Measurements from ENCODE around the gene CORO1C. TPM values are rescaled to one million over a fixed set of nuclear protein-coding genes. Genes with fewer than 3 reads are reported as not detected.

Gene CORO1C
- total RNA-seq, 1 experiment from 2014 or later: 208 TPM

DNA sequence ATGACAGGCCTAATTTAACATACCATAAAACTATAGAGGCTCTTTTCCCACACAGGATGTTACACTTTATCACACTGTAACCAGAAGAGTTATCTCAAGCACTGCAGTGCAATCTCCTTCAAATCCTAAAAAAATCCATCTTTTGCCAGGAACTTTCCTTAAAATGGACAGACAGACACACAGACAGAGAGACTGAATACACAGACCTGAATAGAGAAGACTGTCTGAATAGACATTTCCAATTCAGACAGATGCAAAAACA lies 6.5 kb downstream of the CORO1C start:
- CTCF ChIA-PET: no interaction called here
- H3K27me3 ChIP-seq (replicated peaks; ENCODE audit: insufficient read depth, low read depth, low read length, poor library complexity): no peaks in the 10 kb centered on the region
- no peak overlapping the region for H3K4me3 ChIP-seq (ENCODE audit: low read depth, low read length, poor library complexity, severe bottlenecking)
- POLR2A ChIA-PET (ENCODE audit: low non-redundant PET): no interaction called here
- DNase-seq (ENCODE audit: low spot score): no peak
- H3K4me1 ChIP-seq (ENCODE audit: insufficient read depth, low read length, poor library complexity, severe bottlenecking): peaks cover 55% of the 10 kb centered on the region
- intact Hi-C loops (cut with micrococcal nuclease; ENCODE audit: unreplicated experiment): no loop called here
- H3K9me3 ChIP-seq (ENCODE audit: low read depth, low read length, poor library complexity, severe bottlenecking): no peaks in the 10 kb centered on the region
- no TSS peak for BruUV-seq (replicated peaks)
- TF ChIP-seq CTCF (conservative IDR thresholded peaks at IDR 0.05; ENCODE audit: low read depth, low read length) (no peak), EZH2 (IDR thresholded peaks at IDR 0.05; ENCODE audit: borderline replicate concordance, low read depth, low read length, poor library complexity, severe bottlenecking) (no peak)
- H3K36me3 ChIP-seq (ENCODE audit: insufficient read depth, low read length, poor library complexity, severe bottlenecking): peaks cover 3% of the 10 kb centered on the region
- H3K27ac ChIP-seq (ENCODE audit: low read depth, low read length, poor library complexity, severe bottlenecking): peak overlapping the region; percentile 57

DNA sequence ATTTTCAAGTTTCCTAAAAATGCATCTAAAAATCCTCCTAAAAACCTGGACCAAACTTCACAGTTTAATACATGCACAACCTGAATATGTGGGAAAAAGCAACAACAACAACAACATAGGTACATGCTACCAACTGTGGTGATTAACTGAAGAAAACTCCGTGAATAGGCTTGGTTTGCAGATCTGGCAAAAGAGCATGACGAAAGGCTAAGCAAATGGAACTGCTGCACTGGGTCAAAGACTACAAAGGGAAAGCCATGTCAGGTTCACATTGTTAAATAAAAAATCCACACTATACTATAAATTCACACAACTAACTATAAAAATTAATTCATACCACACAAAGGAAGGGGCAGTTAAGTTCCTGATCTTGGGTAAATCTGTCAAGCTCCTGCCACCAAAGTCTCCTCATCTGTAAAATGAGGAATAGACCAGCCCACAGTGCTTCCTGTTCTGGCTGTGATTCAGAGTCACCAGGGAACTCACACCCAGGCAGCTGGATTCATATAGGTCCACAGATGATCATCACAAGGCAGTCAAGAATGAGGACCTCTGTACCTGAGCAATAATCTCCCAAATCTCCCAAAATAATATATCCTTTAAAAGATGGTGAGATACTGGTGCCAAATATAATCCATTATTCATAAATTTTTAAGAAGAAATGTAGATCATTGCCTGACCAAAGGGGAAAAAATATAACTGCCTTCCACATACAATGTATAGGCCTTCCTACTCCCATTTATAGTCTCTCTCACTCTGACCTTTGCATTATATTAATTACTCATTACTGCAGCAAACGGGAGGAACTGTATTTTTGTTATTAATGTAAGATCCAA lies 7.0 kb downstream of the CORO1C start:
- ChIA-PET POLR2A (ENCODE audit: low non-redundant PET) (no interaction called here), CTCF (no interaction called here)
- no TSS peak for BruUV-seq (replicated peaks)
- no peak for TF ChIP-seq CTCF (conservative IDR thresholded peaks at IDR 0.05; ENCODE audit: low read depth, low read length)
- no peak for TF ChIP-seq EZH2 (IDR thresholded peaks at IDR 0.05; ENCODE audit: borderline replicate concordance, low read depth, low read length, poor library complexity, severe bottlenecking)
- H3K36me3 ChIP-seq (ENCODE audit: insufficient read depth, low read length, poor library complexity, severe bottlenecking): peaks cover 3% of the 10 kb centered on the region
- H3K4me3 ChIP-seq (ENCODE audit: low read depth, low read length, poor library complexity, severe bottlenecking): no peak overlapping the region
- peaks cover 53% of the 10 kb centered on the region for H3K4me1 ChIP-seq (ENCODE audit: insufficient read depth, low read length, poor library complexity, severe bottlenecking)
- DNase-seq (ENCODE audit: low spot score): peak; percentile 48
- no peaks in the 10 kb centered on the region for H3K27me3 ChIP-seq (replicated peaks; ENCODE audit: insufficient read depth, low read depth, low read length, poor library complexity)
- H3K27ac ChIP-seq (ENCODE audit: low read depth, low read length, poor library complexity, severe bottlenecking): peak overlapping the region; percentile 57
- H3K9me3 ChIP-seq (ENCODE audit: low read depth, low read length, poor library complexity, severe bottlenecking): no peaks in the 10 kb centered on the region
- intact Hi-C loops (cut with micrococcal nuclease; ENCODE audit: unreplicated experiment): no loop called here

- H3K9me3 ChIP-seq (ENCODE audit: low read depth, low read length, poor library complexity, severe bottlenecking): no peaks in the 10 kb centered on the region
- ChIA-PET POLR2A (ENCODE audit: low non-redundant PET) (no interaction called here), CTCF (no interaction called here)
- intact Hi-C loops (cut with micrococcal nuclease; ENCODE audit: unreplicated experiment): no loop called here
- H3K4me1 ChIP-seq (ENCODE audit: insufficient read depth, low read length, poor library complexity, severe bottlenecking): peaks cover 45% of the 10 kb centered on the region
- no TSS peak for BruUV-seq (replicated peaks)
- no peak for TF ChIP-seq CTCF (conservative IDR thresholded peaks at IDR 0.05; ENCODE audit: low read depth, low read length)
- TF ChIP-seq EZH2 (IDR thresholded peaks at IDR 0.05; ENCODE audit: borderline replicate concordance, low read depth, low read length, poor library complexity, severe bottlenecking): no peak
- DNase-seq (ENCODE audit: low spot score): peak; percentile 56
- peak overlapping the region; percentile 57 for H3K27ac ChIP-seq (ENCODE audit: low read depth, low read length, poor library complexity, severe bottlenecking)
- H3K4me3 ChIP-seq (ENCODE audit: low read depth, low read length, poor library complexity, severe bottlenecking): no peak overlapping the region
- peaks cover 3% of the 10 kb centered on the region for H3K36me3 ChIP-seq (ENCODE audit: insufficient read depth, low read length, poor library complexity, severe bottlenecking)
- H3K27me3 ChIP-seq (replicated peaks; ENCODE audit: insufficient read depth, low read depth, low read length, poor library complexity): no peaks in the 10 kb centered on the region
Observed at GRCh38 chr12:108722992-108723766, 8.1 kb downstream of the CORO1C start.
